WTC11 (cell line): ENCODE data around the gene BBS9. TPM values are rescaled to one million over a fixed set of nuclear protein-coding genes. Genes with fewer than 3 reads are reported as not detected.

Experiments
- ATAC-seq: fragments of 200-7000 bp; cut with Tn5 transposase; 2 replicates; pipeline ENCODE4 v1.10.0; 2021; ENCODE audit warnings: mild to moderate bottlenecking, moderate library complexity
- CTCF ChIA-PET: fragments of 300-600 bp; sonication (Branson Sonifier 250); formaldehyde crosslinking; loops from one replicate; lab custom pipeline; 2021; ENCODE audit warnings: antibody characterized with exemption; lab: Charles Lee
- POLR2A ChIA-PET: fragments of 350-600 bp; sonication (Branson Sonifier 250); formaldehyde crosslinking; loops from one replicate; lab custom pipeline; 2021; ENCODE audit warnings: antibody characterized with exemption; lab: Charles Lee
- DNase-seq: peaks from one replicate; pipeline ENCODE4 v3.0.0; 2021; ENCODE audit warnings: low spot score
- H3K27ac Mint-ChIP-seq: 2 replicates; pipeline ENCODE4 v1.8.0; 2021; ENCODE audit warnings: mixed read lengths
- H3K27me3 Mint-ChIP-seq: 2 replicates; pipeline ENCODE4 v1.8.0; 2021; ENCODE audit warnings: low read depth, mild to moderate bottlenecking, moderate library complexity, mixed read lengths
- H3K36me3 Mint-ChIP-seq: 2 replicates; pipeline ENCODE4 v1.8.0; 2021; ENCODE audit warnings: mixed read lengths
- H3K4me1 Mint-ChIP-seq: 2 replicates; pipeline ENCODE4 v1.8.0; 2022; ENCODE audit warnings: mixed read lengths
- H3K4me3 Mint-ChIP-seq: 2 replicates; pipeline ENCODE4 v1.8.0; 2021; ENCODE audit warnings: mild to moderate bottlenecking, moderate library complexity, mixed read lengths
- H3K9me3 Mint-ChIP-seq: 2 replicates; pipeline ENCODE4 v1.8.0; 2021; ENCODE audit warnings: mixed read lengths
- AFF4 ChIP-seq: sonication (generic); formaldehyde crosslinking; IDR thresholded peaks from 2 replicates; pipeline ENCODE4 v1.8.1; 2023; ENCODE audit warnings: mild to moderate bottlenecking, missing genetic modification reagents, borderline replicate concordance
- E2F1 ChIP-seq: sonication (generic); formaldehyde crosslinking; IDR thresholded peaks from 2 replicates; pipeline ENCODE4 v1.8.0; 2022; ENCODE audit warnings: mild to moderate bottlenecking, missing genetic modification reagents
- MLX ChIP-seq: sonication (generic); formaldehyde crosslinking; IDR thresholded peaks from 2 replicates; pipeline ENCODE4 v1.8.1; 2023; ENCODE audit warnings: mild to moderate bottlenecking, missing genetic modification reagents, moderate library complexity
- MXD4 ChIP-seq: fragments of 250-450 bp; sonication (Bioruptor Pico); IDR thresholded peaks from 2 replicates; pipeline ENCODE4 v1.8.0; 2021; ENCODE audit warnings: mild to moderate bottlenecking, moderate library complexity, borderline replicate concordance
- NFE2L1 ChIP-seq: sonication (generic); formaldehyde crosslinking; IDR thresholded peaks from 2 replicates; pipeline ENCODE4 v1.8.1; 2023; ENCODE audit warnings: missing genetic modification reagents
- NFYB ChIP-seq: sonication (generic); formaldehyde crosslinking; conservative IDR thresholded peaks from 2 replicates; pipeline ENCODE4 v1.8.0; 2022; ENCODE audit warnings: low read depth, missing genetic modification reagents
- TCF7 ChIP-seq: sonication (generic); formaldehyde crosslinking; IDR thresholded peaks from 2 replicates; pipeline ENCODE4 v1.8.0; 2022; ENCODE audit warnings: mild to moderate bottlenecking, low read depth, missing genetic modification reagents, moderate library complexity
- TEAD4 ChIP-seq: sonication (generic); formaldehyde crosslinking; IDR thresholded peaks from 2 replicates; pipeline ENCODE4 v1.8.0; 2022; ENCODE audit warnings: mild to moderate bottlenecking, missing genetic modification reagents
- TP53 ChIP-seq: sonication (generic); formaldehyde crosslinking; IDR thresholded peaks from 2 replicates; pipeline ENCODE4 v1.8.1; 2023; ENCODE audit warnings: mild to moderate bottlenecking, missing genetic modification reagents
- USF1 ChIP-seq: sonication (generic); formaldehyde crosslinking; IDR thresholded peaks from 2 replicates; pipeline ENCODE4 v1.8.0; 2022; ENCODE audit warnings: mild to moderate bottlenecking, missing genetic modification reagents
- ZNF138 ChIP-seq: sonication (generic); formaldehyde crosslinking; conservative IDR thresholded peaks from 2 replicates; pipeline ENCODE4 v1.8.1; 2022; ENCODE audit warnings: mild to moderate bottlenecking, moderate library complexity, missing genetic modification reagents
- ZNF232 ChIP-seq: sonication (generic); formaldehyde crosslinking; IDR thresholded peaks from 2 replicates; pipeline ENCODE4 v1.8.0; 2022; ENCODE audit warnings: mild to moderate bottlenecking, missing genetic modification reagents
- ZNF396 ChIP-seq: fragments of 250-450 bp; sonication (Bioruptor Pico); IDR thresholded peaks from 2 replicates; pipeline ENCODE4 v1.8.0; 2021; ENCODE audit warnings: mild to moderate bottlenecking, moderate library complexity, borderline replicate concordance
- ZNF425 ChIP-seq: fragments of 250-450 bp; sonication (Bioruptor Pico); conservative IDR thresholded peaks from 2 replicates; pipeline ENCODE4 v1.9.0; 2021; ENCODE audit warnings: mild to moderate bottlenecking
- ZNF532 ChIP-seq: fragments of 250-450 bp; sonication (Bioruptor Pico); IDR thresholded peaks from 2 replicates; pipeline ENCODE4 v1.9.0; 2021; ENCODE audit warnings: mild to moderate bottlenecking, borderline replicate concordance
- total RNA-seq: library from RNA; stranded (reverse); gene quantifications from 3 replicates; pipeline ENCODE4 v1.2.3, GENCODE V29; 2021

BBS9 gene
- total RNA-seq, 1 experiment from 2014 or later = 56.6 TPM

- CTCF ChIA-PET = interaction anchor here (0.7 kb wide), 1 partner anchor 21 kb away, joined by 3 read pairs; no protein-coding TSS in a partner anchor
- no peak for ATAC-seq
- no peak overlapping the region for H3K4me3 Mint-ChIP-seq
- no peaks in the 10 kb centered on the region for H3K4me1 Mint-ChIP-seq
- POLR2A ChIA-PET = no interaction called here
- no peak for DNase-seq
- peaks cover 4% of the 10 kb centered on the region; the same call in 1 of the 2 replicates for H3K9me3 Mint-ChIP-seq
- no peaks in the 10 kb centered on the region for H3K36me3 Mint-ChIP-seq
- TF ChIP-seq ZNF425 (CRISPR knock-in tag) = no peak
- no peak for TF ChIP-seq NFYB (CRISPR knock-in tag)
- no peak for TF ChIP-seq ZNF232 (CRISPR knock-in tag)
- no peak for TF ChIP-seq TCF7
- no peak for TF ChIP-seq USF1 (CRISPR knock-in tag)
- TF ChIP-seq NFE2L1 = no peak
- TF ChIP-seq ZNF138 (CRISPR knock-in tag) = no peak
- no peak for TF ChIP-seq TP53 (CRISPR knock-in tag)
- no peak for TF ChIP-seq MXD4 (CRISPR knock-in tag)
- TF ChIP-seq MLX (CRISPR knock-in tag) = no peak
- no peak for TF ChIP-seq ZNF532 (CRISPR knock-in tag)
- no peak for TF ChIP-seq ZNF396 (CRISPR knock-in tag)
- no peak for TF ChIP-seq TEAD4 (CRISPR knock-in tag)
- no peak for TF ChIP-seq AFF4 (CRISPR knock-in tag)
- TF ChIP-seq E2F1 = no peak
- TF ChIP-seq, all 79 proteins: peak for 0
- H3K27me3 Mint-ChIP-seq = no peaks in the 10 kb centered on the region
- H3K27ac Mint-ChIP-seq = no peak overlapping the region
Measured at GRCh38 chr7:33087858-33088257, 41.5 kb upstream of the BBS9 start.
